Karpas-422 (cell line): ENCODE data around the gene PPM1N. TPM values are rescaled to one million over a fixed set of nuclear protein-coding genes. Genes with fewer than 3 reads are reported as not detected.

ENCODE experiments used
- DNase-seq: peaks from one replicate; pipeline ENCODE4 v3.0.0-alpha.2; 2015
- H2AFZ ChIP-seq: fragments of 200-600 bp; sonication (generic); 2 replicates; pipeline ENCODE4 v1.6.1; 2014; ENCODE audit warnings: antibody characterized with exemption, low read length, mixed read lengths
- H3K27ac ChIP-seq: fragments of 200-600 bp; sonication (generic); 2 replicates; pipeline ENCODE4 v1.5.1; 2014; ENCODE audit warnings: mild to moderate bottlenecking, low read length, moderate library complexity
- H3K27me3 ChIP-seq: fragments of 200-600 bp; sonication (generic); 2 replicates; pipeline ENCODE4 v1.6.1; 2014; ENCODE audit warnings: low read length, mixed read lengths
- H3K36me3 ChIP-seq: fragments of 200-600 bp; sonication (generic); 2 replicates; pipeline ENCODE4 v1.6.1; 2014; ENCODE audit warnings: low read length, mixed read lengths; ENCODE audit not compliant: insufficient read depth
- H3K4me1 ChIP-seq: fragments of 200-600 bp; sonication (generic); 2 replicates; pipeline ENCODE4 v1.6.1; 2014; ENCODE audit warnings: mild to moderate bottlenecking, low read length, mixed read lengths
- H3K4me2 ChIP-seq: fragments of 200-600 bp; sonication (generic); 2 replicates; pipeline ENCODE4 v1.6.1; 2014; ENCODE audit warnings: low read length, low read depth, mild to moderate bottlenecking; ENCODE audit not compliant: poor library complexity, severe bottlenecking
- H3K4me3 ChIP-seq: fragments of 200-600 bp; sonication (generic); 2 replicates; pipeline ENCODE4 v1.5.1; 2014; ENCODE audit warnings: mild to moderate bottlenecking, antibody characterized with exemption, low read length, mixed read lengths
- H3K79me2 ChIP-seq: fragments of 200-600 bp; sonication (generic); 2 replicates; pipeline ENCODE4 v1.6.1; 2014; ENCODE audit warnings: mild to moderate bottlenecking, low read length, mixed read lengths
- H3K9ac ChIP-seq: fragments of 200-600 bp; sonication (generic); 2 replicates; pipeline ENCODE4 v1.6.0; 2014; ENCODE audit warnings: low read length
- H3K9me2 ChIP-seq: fragments of 200-600 bp; sonication (generic), shearing (Covaris generic); replicated peaks from 2 replicates; pipeline ENCODE4 v1.6.0; 2014; ENCODE audit warnings: mild to moderate bottlenecking, low read length, moderate library complexity; ENCODE audit not compliant: insufficient read depth
- H3K9me3 ChIP-seq: fragments of 300-700, 200-600 bp; sonication (generic); 2 replicates; pipeline ENCODE4 v1.6.1; 2014; ENCODE audit warnings: low read length, mixed read lengths
- H4K20me1 ChIP-seq: fragments of 200-600 bp; sonication (generic); 2 replicates; pipeline ENCODE4 v1.6.1; 2014; ENCODE audit warnings: mild to moderate bottlenecking, antibody characterized with exemption, low read length, low read depth; ENCODE audit not compliant: insufficient read depth
- total RNA-seq: library from RNA; depleted of rRNA; stranded (reverse); fragments of >200 nt; shearing (Covaris generic); gene quantifications from 2 replicates; pipeline ENCODE4 v1.2.3, GENCODE V29; 2014; ENCODE audit warnings: low replicate concordance

PPM1N gene
- total RNA-seq, 1 experiment from 2014 or later: 0.71 TPM

- DNase-seq: peak; percentile 64
- Histone ChIP-seq H3K27ac (peak overlapping the region; percentile 90), H3K9ac (peak overlapping the region; percentile 70), H3K4me2 (peak overlapping the region; percentile 86), H3K36me3 (no peaks in the 10 kb centered on the region), H3K4me3 (peak overlapping the region; percentile 68), H3K9me3 (no peaks in the 10 kb centered on the region), H4K20me1 (no peaks in the 10 kb centered on the region), H3K27me3 (no peaks in the 10 kb centered on the region), H3K79me2 (no peaks in the 10 kb centered on the region), H3K9me2 (no peaks in the 10 kb centered on the region), H3K4me1 (peaks cover 29% of the 10 kb centered on the region), H2AFZ (peak overlapping the region; percentile 34; the same call in 1 of the 2 replicates)
Observed at GRCh38 chr19:45477713-45478453, 20.4 kb upstream of the PPM1N start.

GRCh38 chr19:45478454-45479238 is 19.6 kb upstream of the PPM1N start:
- H3K4me3 ChIP-seq: peak overlapping the region; percentile 68
- peak overlapping the region; percentile 97 for H2AFZ ChIP-seq
- H3K4me2 ChIP-seq: peak overlapping the region; percentile 86
- no peaks in the 10 kb centered on the region for H3K36me3 ChIP-seq
- peaks cover 29% of the 10 kb centered on the region for H3K4me1 ChIP-seq
- H4K20me1 ChIP-seq: no peaks in the 10 kb centered on the region
- H3K27me3 ChIP-seq: no peaks in the 10 kb centered on the region
- H3K9me2 ChIP-seq: no peaks in the 10 kb centered on the region
- no peaks in the 10 kb centered on the region for H3K9me3 ChIP-seq
- DNase-seq: peak; percentile 96
- H3K79me2 ChIP-seq: no peaks in the 10 kb centered on the region
- peak overlapping the region; percentile 70 for H3K9ac ChIP-seq
- peak overlapping the region; percentile 90 for H3K27ac ChIP-seq

- Histone ChIP-seq H3K4me2 (no peak overlapping the region), H3K4me1 (peaks cover 16% of the 10 kb centered on the region), H2AFZ (no peak overlapping the region), H3K9me2 (no peaks in the 10 kb centered on the region), H3K9ac (no peak overlapping the region), H3K27me3 (no peaks in the 10 kb centered on the region), H3K9me3 (no peaks in the 10 kb centered on the region), H3K36me3 (no peaks in the 10 kb centered on the region), H3K27ac (no peak overlapping the region), H4K20me1 (no peaks in the 10 kb centered on the region), H3K79me2 (no peaks in the 10 kb centered on the region), H3K4me3 (no peak overlapping the region)
- no peak for DNase-seq
Observed at GRCh38 chr19:45483033-45483432, 15.2 kb upstream of the PPM1N start.

- DNase-seq: no peak
- no peak overlapping the region for H3K4me3 ChIP-seq
- no peak overlapping the region for H3K9ac ChIP-seq
- no peaks in the 10 kb centered on the region for H3K9me2 ChIP-seq
- no peaks in the 10 kb centered on the region for H4K20me1 ChIP-seq
- H2AFZ ChIP-seq: no peak overlapping the region
- H3K9me3 ChIP-seq: no peaks in the 10 kb centered on the region
- no peak overlapping the region for H3K27ac ChIP-seq
- H3K4me2 ChIP-seq: no peak overlapping the region
- no peaks in the 10 kb centered on the region for H3K36me3 ChIP-seq
- H3K79me2 ChIP-seq: no peaks in the 10 kb centered on the region
- peaks cover 10% of the 10 kb centered on the region for H3K4me1 ChIP-seq
- H3K27me3 ChIP-seq: no peaks in the 10 kb centered on the region
Observed at GRCh38 chr19:45484273-45484945, 13.8 kb upstream of the PPM1N start.

GRCh38 chr19:45485305-45486077 is 12.8 kb upstream of the PPM1N start:
- no peaks in the 10 kb centered on the region for H3K9me3 ChIP-seq
- H4K20me1 ChIP-seq: no peaks in the 10 kb centered on the region
- H3K4me3 ChIP-seq: peak overlapping the region; percentile 54; the same call in 1 of the 2 replicates
- H3K4me2 ChIP-seq: peak overlapping the region; percentile 68
- peaks cover 8% of the 10 kb centered on the region for H3K4me1 ChIP-seq
- no peak overlapping the region for H3K27ac ChIP-seq
- no peaks in the 10 kb centered on the region for H3K79me2 ChIP-seq
- DNase-seq: peak; percentile 98
- H2AFZ ChIP-seq: peak overlapping the region; percentile 70; the same call in 1 of the 2 replicates
- no peaks in the 10 kb centered on the region for H3K27me3 ChIP-seq
- no peaks in the 10 kb centered on the region for H3K36me3 ChIP-seq
- no peaks in the 10 kb centered on the region for H3K9me2 ChIP-seq
- peak overlapping the region; percentile 56 for H3K9ac ChIP-seq

- Histone ChIP-seq H3K4me3 (no peak overlapping the region), H3K79me2 (no peaks in the 10 kb centered on the region), H3K27me3 (no peaks in the 10 kb centered on the region), H3K9me2 (no peaks in the 10 kb centered on the region), H3K4me2 (no peak overlapping the region), H3K36me3 (no peaks in the 10 kb centered on the region), H3K4me1 (peaks cover 14% of the 10 kb centered on the region), H2AFZ (no peak overlapping the region), H3K9ac (no peak overlapping the region), H3K27ac (no peak overlapping the region), H4K20me1 (0 out of 2 replicates have a peak, but pooled peaks cover 4% of the 10 kb centered on the region), H3K9me3 (no peaks in the 10 kb centered on the region)
- DNase-seq: no peak
Observed at GRCh38 chr19:45488708-45489107, 9.5 kb upstream of the PPM1N start.

GRCh38 chr19:45489216-45489855 is 8.9 kb upstream of the PPM1N start:
- H4K20me1 ChIP-seq: 0 out of 2 replicates have a peak, but pooled peaks cover 4% of the 10 kb centered on the region
- no peak overlapping the region for H3K27ac ChIP-seq
- H3K4me2 ChIP-seq: no peak overlapping the region
- no peak overlapping the region for H3K9ac ChIP-seq
- DNase-seq: no peak
- H3K27me3 ChIP-seq: no peaks in the 10 kb centered on the region
- H3K4me1 ChIP-seq: peaks cover 14% of the 10 kb centered on the region
- no peaks in the 10 kb centered on the region for H3K9me2 ChIP-seq
- H3K79me2 ChIP-seq: no peaks in the 10 kb centered on the region
- no peak overlapping the region for H2AFZ ChIP-seq
- no peak overlapping the region for H3K4me3 ChIP-seq
- H3K36me3 ChIP-seq: no peaks in the 10 kb centered on the region
- H3K9me3 ChIP-seq: no peaks in the 10 kb centered on the region
